GM19023 (cell line): ENCODE results near the gene ABCC8.

Source experiments
- ATAC-seq: cut with Tn5 transposase; IDR thresholded peaks from one replicate; pipeline ENCODE4 v1.9.1; 2021; ENCODE audit warnings: mild to moderate bottlenecking, moderate library complexity; ENCODE audit not compliant: unreplicated experiment

ABCC8 gene

DNA sequence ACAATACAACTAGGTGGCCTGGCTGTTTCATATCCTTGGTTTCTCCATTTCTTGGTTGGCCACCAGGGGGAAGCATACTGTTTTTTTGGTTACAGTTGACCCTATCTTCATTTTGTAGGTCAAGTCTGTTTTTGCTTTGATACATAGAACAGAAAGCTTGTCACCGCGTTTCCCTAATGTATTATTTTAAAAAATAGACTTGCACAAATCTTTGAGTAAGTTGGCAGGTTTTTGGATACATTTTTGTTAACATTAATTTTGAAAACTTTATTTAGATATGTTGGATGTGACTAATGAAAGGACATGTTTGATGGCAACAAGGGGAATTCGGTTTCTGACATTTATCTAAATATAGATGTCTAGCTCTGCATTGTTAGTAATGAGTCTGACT is 122.0 kb downstream of the ABCC8 start:
- no peak for ATAC-seq

GRCh38 chr11:17353821-17354600 is 122.6 kb downstream of the ABCC8 start:
- no peak for ATAC-seq

DNA sequence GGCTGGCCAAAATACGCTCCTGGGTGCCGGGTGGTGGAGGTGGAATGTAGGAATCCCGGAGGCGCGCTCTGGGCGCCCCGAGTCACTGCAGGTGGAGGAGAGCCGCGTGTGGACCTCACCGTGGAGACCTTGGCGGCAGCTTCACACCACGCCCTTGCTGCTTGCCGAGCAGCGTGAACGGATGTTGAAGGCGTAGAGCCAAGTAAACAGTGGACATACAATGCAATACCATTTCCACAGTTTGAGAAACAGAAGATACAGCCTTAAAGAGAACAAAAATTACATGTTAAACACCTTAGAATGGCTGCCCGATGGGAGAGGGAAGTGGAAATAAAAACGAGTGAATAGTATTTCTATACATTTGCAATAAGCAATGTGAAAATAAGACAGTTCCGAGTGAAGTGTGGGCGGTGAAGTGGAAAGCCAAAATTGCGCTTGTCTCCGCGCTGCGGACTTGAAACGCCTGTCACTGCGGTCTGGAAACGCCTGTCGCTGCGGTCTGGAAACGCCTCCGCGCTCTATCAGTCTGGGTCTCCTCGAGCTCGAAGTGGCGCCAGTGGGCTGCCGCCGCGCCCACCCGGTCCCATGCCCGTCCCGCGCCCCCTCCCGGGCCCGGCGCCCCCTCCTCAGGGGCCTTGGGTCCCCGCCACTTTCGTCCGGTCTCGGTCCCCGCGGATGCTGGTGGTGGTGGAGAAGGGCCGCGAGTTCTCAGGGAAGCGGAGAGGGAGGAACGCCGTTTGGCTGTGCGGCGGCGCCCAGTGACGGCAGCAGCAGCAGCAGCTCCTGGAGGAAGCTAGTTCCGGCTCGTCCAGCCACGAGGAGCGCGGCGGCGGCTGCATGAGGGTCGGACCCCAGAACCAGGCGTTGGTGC is 123.5 kb downstream of the ABCC8 start:
- ATAC-seq: peak; percentile 51

DNA sequence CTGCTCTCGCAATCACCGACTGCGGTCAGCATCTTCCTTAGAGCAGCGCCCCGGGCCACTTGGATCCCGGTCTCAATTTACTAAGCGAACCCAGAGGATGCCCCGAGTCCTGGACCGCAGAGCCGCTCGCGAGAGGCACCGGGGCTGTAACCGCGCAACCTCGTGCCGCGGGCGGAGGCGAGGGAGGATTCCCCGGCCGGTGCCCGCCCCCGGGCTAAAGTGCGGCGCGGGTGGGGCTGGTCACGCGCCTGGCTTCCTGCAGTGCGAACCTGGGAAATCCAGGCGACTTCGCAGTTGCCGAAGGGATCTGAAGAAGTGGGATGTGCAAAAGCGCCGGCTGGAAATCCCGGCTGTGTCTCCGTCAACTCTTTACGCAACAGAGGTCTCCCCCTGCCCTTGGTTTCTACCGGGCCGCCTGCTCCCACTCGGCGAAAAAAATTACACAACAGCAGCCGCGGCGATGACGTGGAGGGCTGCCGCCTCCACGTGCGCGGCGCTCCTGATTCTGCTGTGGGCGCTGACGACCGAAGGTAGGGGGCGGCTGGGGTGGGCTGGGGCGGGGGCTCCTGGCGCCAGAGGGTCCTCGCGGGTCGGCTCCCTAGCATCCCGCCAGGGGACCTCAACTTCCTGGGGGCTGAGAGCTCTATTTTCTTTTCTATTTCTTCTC is 125.0 kb downstream of the ABCC8 start, which contains the start of gene NCR3LG1:
NCR3LG1 (plus strand) TSS at position 291 of the 667 bp plus-strand sequence; CDS start at position 461, 170 bp downstream.
- ATAC-seq: no peak

GRCh38 chr11:17351172-17351509 is 125.5 kb downstream of the ABCC8 start:
- no peak for ATAC-seq

- no peak for ATAC-seq
Observed at GRCh38 chr11:17350455-17351171, 126.0 kb downstream of the ABCC8 start.

- ATAC-seq: no peak
Observed at GRCh38 chr11:17347676-17348075, 129.0 kb downstream of the ABCC8 start.

GRCh38 chr11:17343907-17344306 is 132.7 kb downstream of the ABCC8 start:
- ATAC-seq: no peak

GRCh38 chr11:17343257-17343656 is 133.4 kb downstream of the ABCC8 start:
- ATAC-seq: no peak
